Hypothalamus (tissue), 51 donors: ENCODE measurements around the gene TSEN34.
A peak's percentile ranks its signal among the peaks of the same experiment; 100 is the strongest.
"Not testable (repeated sequence)": the region's sequence is repeated elsewhere in the genome, so short reads cannot be mapped to it uniquely, and the experiment has no call there.

Experiments used
- DNase-seq, 51 donors: peaks; one replicate each; lab custom pipeline; 2025; lab: John Stamatoyannopoulos, UW

Gene TSEN34

GRCh38 chr19:54229146-54229545 is 38.0 kb downstream of the TSEN34 start:
- DNase-seq = no peak

GRCh38 chr19:54230031-54230430 is 38.9 kb downstream of the TSEN34 start:
- DNase-seq = no peak

GRCh38 chr19:54231077-54231931 is 40.2 kb downstream of the TSEN34 start:
- peak; percentile 17 to 94 (median 71) for DNase-seq

GRCh38 chr19:54233941-54234340 is 42.8 kb downstream of the TSEN34 start:
- DNase-seq = no peak

- DNase-seq = not testable (repeated sequence)
Observed at GRCh38 chr19:54239491-54240371, 48.6 kb downstream of the TSEN34 start.

- DNase-seq = not testable (repeated sequence)
Observed at GRCh38 chr19:54240372-54241336, 49.5 kb downstream of the TSEN34 start.

GRCh38 chr19:54242234-54242633 is 51.1 kb downstream of the TSEN34 start:
- DNase-seq = not testable (repeated sequence)

- DNase-seq = not testable (repeated sequence)
Observed at GRCh38 chr19:54242646-54243045, 51.5 kb downstream of the TSEN34 start, which contains the start of gene LILRA6. Gene LILRA6 (minus strand): TSS chr19:54242790.

GRCh38 chr19:54243809-54244208 is 52.7 kb downstream of the TSEN34 start:
- DNase-seq = not testable (repeated sequence)
